Neural cell (in vitro differentiated cells): Measurements from ENCODE around the gene NOL3.

Source experiments
- CTCF ChIP-seq: fragments of 450-650 bp; IDR thresholded peaks from 2 replicates; pipeline ENCODE4 v1.5.1; 2014; ENCODE audit warnings: antibody characterized with exemption, mild to moderate bottlenecking, moderate library complexity; ENCODE audit not compliant: poor library complexity, severe bottlenecking
- EP300 ChIP-seq: fragments of 450-650 bp; conservative IDR thresholded peaks from 2 replicates; pipeline ENCODE4 v1.6.1; 2014; ENCODE audit warnings: antibody characterized with exemption, mild to moderate bottlenecking, moderate library complexity; ENCODE audit not compliant: poor library complexity, severe bottlenecking
- EZH2 ChIP-seq: fragments of 200-600, 300-800 bp; shearing (Covaris generic), sonication (generic); IDR thresholded peaks from 2 replicates; pipeline ENCODE4 v1.6.1; 2014; ENCODE audit warnings: antibody characterized with exemption, low read length, borderline replicate concordance, mild to moderate bottlenecking; ENCODE audit not compliant: insufficient read depth, poor library complexity, severe bottlenecking
- POLR2AphosphoS5 ChIP-seq: IDR thresholded peaks from 2 replicates; pipeline ENCODE4 v1.6.1; 2012
- RAD21 ChIP-seq: fragments of 450-650 bp; conservative IDR thresholded peaks from 2 replicates; pipeline ENCODE4 v1.6.1; 2014; ENCODE audit warnings: antibody characterized with exemption, mild to moderate bottlenecking, moderate library complexity
- REST ChIP-seq: IDR thresholded peaks from 2 replicates; pipeline ENCODE4 v1.6.1; 2012; ENCODE audit warnings: borderline replicate concordance
- SMC3 ChIP-seq: fragments of 450-650 bp; conservative IDR thresholded peaks from 2 replicates; pipeline ENCODE4 v1.6.1; 2014; ENCODE audit warnings: antibody characterized with exemption, mild to moderate bottlenecking, moderate library complexity; ENCODE audit not compliant: poor library complexity
- TAF1 ChIP-seq: IDR thresholded peaks from 2 replicates; pipeline ENCODE4 v1.6.1; 2012; ENCODE audit warnings: low read depth

GRCh38 chr16:67170949-67171649, 761 bp downstream of the NOL3 start:
- TF ChIP-seq REST = no peak
- TF ChIP-seq SMC3 = no peak
- TF ChIP-seq CTCF = no peak
- no peak for TF ChIP-seq RAD21
- TF ChIP-seq EP300 = no peak
- no peak for TF ChIP-seq POLR2AphosphoS5
- TF ChIP-seq EZH2 = no peak
- TF ChIP-seq TAF1 = no peak
